ENCODE data around the gene TMEM150B. TPM values are rescaled to one million over a fixed set of nuclear protein-coding genes. Genes with fewer than 3 reads are reported as not detected.

TMEM150B gene
- total and polyA plus RNA-seq, 7 donors = 2.4 to 18.7 (median 7.2) TPM; not detected in 1

- intact Hi-C loops (cut with DNase I) = no loop called here
- Histone ChIP-seq H3K27me3 (peaks cover 28 to 62% (median 50%) of the 10 kb centered on the region in 3 donors), H3K9me3 (no peaks in the 10 kb centered on the region), H3K36me3 (peaks cover 0 to 14% (median 4%) of the 10 kb centered on the region in 4 donors), H3K27ac (no peak overlapping the region), H3K4me3 (no peak overlapping the region), H3K4me1 (peaks cover 0 to 19% (median 17%) of the 10 kb centered on the region in 4 donors)
- no peak for DNase-seq
- TF ChIP-seq POLR2A (IDR thresholded peaks at IDR 0.05) (no peak), POLR2AphosphoS5 (IDR thresholded peaks at IDR 0.05) (no peak), EP300 (IDR thresholded peaks at IDR 0.05) (no peak), CTCF (IDR thresholded peaks at IDR 0.05) (no peak)
- WGBS, 2 donors = 58 to 67% methylated on average over 11 of the region's 11 CpGs
Measured at GRCh38 chr19:55350620-55351315, 25.6 kb upstream of the TMEM150B start.

- no peak overlapping the region for H3K27ac ChIP-seq
- H3K4me3 ChIP-seq = no peak overlapping the region
- no peak for TF ChIP-seq CTCF (IDR thresholded peaks at IDR 0.05)
- no peak for TF ChIP-seq POLR2A (IDR thresholded peaks at IDR 0.05)
- no peak for TF ChIP-seq EP300 (IDR thresholded peaks at IDR 0.05)
- no peak for TF ChIP-seq POLR2AphosphoS5 (IDR thresholded peaks at IDR 0.05)
- peaks cover 0 to 20% (median 6%) of the 10 kb centered on the region in 4 donors for H3K36me3 ChIP-seq
- no peaks in the 10 kb centered on the region for H3K9me3 ChIP-seq
- 81 to 82% methylated on average over 22 of the region's 22 CpGs for WGBS, 2 donors
- intact Hi-C loops (cut with DNase I) = no loop called here
- peaks cover 19 to 39% (median 32%) of the 10 kb centered on the region in 3 donors for H3K27me3 ChIP-seq
- H3K4me1 ChIP-seq = peaks cover 0 to 5% (median 4%) of the 10 kb centered on the region in 4 donors
- no peak for DNase-seq
Measured at GRCh38 chr19:55348317-55349034, 23.3 kb upstream of the TMEM150B start.

- intact Hi-C loops (cut with DNase I) = no loop called here
- 90 to 91% methylated on average over 10 of the region's 10 CpGs for WGBS, 2 donors
- Histone ChIP-seq H3K9me3 (no peaks in the 10 kb centered on the region), H3K4me1 (no peaks in the 10 kb centered on the region), H3K27me3 (peaks cover 9 to 29% (median 22%) of the 10 kb centered on the region in 3 donors), H3K36me3 (peaks cover 0 to 30% (median 14%) of the 10 kb centered on the region in 4 donors), H3K4me3 (no peak overlapping the region), H3K27ac (no peak overlapping the region)
- DNase-seq = no peak
- TF ChIP-seq POLR2AphosphoS5 (IDR thresholded peaks at IDR 0.05) = no peak
- TF ChIP-seq CTCF (IDR thresholded peaks at IDR 0.05) = no peak
- TF ChIP-seq EP300 (IDR thresholded peaks at IDR 0.05) = no peak
- TF ChIP-seq POLR2A (IDR thresholded peaks at IDR 0.05) = no peak
Measured at GRCh38 chr19:55347442-55348009, 22.4 kb upstream of the TMEM150B start.

GRCh38 chr19:55346725-55347441, 21.7 kb upstream of the TMEM150B start:
- Histone ChIP-seq H3K36me3 (peaks cover 0 to 36% (median 18%) of the 10 kb centered on the region in 4 donors), H3K27ac (no peak overlapping the region), H3K4me3 (no peak overlapping the region), H3K4me1 (peaks cover 0 to 4% (median 2%) of the 10 kb centered on the region in 4 donors), H3K9me3 (no peaks in the 10 kb centered on the region), H3K27me3 (peaks cover 4 to 23% (median 16%) of the 10 kb centered on the region in 3 donors)
- DNase-seq = no peak
- TF ChIP-seq CTCF (IDR thresholded peaks at IDR 0.05) = no peak
- no peak for TF ChIP-seq POLR2AphosphoS5 (IDR thresholded peaks at IDR 0.05)
- no peak for TF ChIP-seq POLR2A (IDR thresholded peaks at IDR 0.05)
- no peak for TF ChIP-seq EP300 (IDR thresholded peaks at IDR 0.05)
- WGBS, 2 donors = 92 to 94% methylated on average over 41 of the region's 41 CpGs
- intact Hi-C loops (cut with DNase I) = no loop called here
